Activated naive CD8-positive, alpha-beta T cell (primary cell): ENCODE results near the gene SRP68.

ENCODE experiments used
- H3K27ac Mint-ChIP-seq: one replicate; pipeline ENCODE4 v1.8.0; 2021; ENCODE audit warnings: mixed read lengths
- H3K27me3 Mint-ChIP-seq: one replicate; pipeline ENCODE4 v1.8.0; 2021; ENCODE audit warnings: mixed read lengths
- H3K36me3 Mint-ChIP-seq: one replicate; pipeline ENCODE4 v1.8.0; 2021; ENCODE audit warnings: mixed read lengths
- H3K4me1 Mint-ChIP-seq: one replicate; pipeline ENCODE4 v1.8.0; 2021; ENCODE audit warnings: low read depth, mixed read lengths
- H3K4me3 Mint-ChIP-seq: one replicate; pipeline ENCODE4 v1.8.0; 2021; ENCODE audit warnings: mild to moderate bottlenecking, mixed read lengths
- H3K9me3 Mint-ChIP-seq: one replicate; pipeline ENCODE4 v1.8.0; 2021; ENCODE audit warnings: low read depth, mixed read lengths

The SRP68 gene

GRCh38 chr17:76009447-76009846, 62.9 kb downstream of the SRP68 start:
- no peak overlapping the region for H3K4me3 Mint-ChIP-seq
- peaks cover 6% of the 10 kb centered on the region for H3K4me1 Mint-ChIP-seq
- H3K36me3 Mint-ChIP-seq: no peaks in the 10 kb centered on the region
- no peaks in the 10 kb centered on the region for H3K9me3 Mint-ChIP-seq
- H3K27ac Mint-ChIP-seq: no peak overlapping the region
- no peaks in the 10 kb centered on the region for H3K27me3 Mint-ChIP-seq

DNA sequence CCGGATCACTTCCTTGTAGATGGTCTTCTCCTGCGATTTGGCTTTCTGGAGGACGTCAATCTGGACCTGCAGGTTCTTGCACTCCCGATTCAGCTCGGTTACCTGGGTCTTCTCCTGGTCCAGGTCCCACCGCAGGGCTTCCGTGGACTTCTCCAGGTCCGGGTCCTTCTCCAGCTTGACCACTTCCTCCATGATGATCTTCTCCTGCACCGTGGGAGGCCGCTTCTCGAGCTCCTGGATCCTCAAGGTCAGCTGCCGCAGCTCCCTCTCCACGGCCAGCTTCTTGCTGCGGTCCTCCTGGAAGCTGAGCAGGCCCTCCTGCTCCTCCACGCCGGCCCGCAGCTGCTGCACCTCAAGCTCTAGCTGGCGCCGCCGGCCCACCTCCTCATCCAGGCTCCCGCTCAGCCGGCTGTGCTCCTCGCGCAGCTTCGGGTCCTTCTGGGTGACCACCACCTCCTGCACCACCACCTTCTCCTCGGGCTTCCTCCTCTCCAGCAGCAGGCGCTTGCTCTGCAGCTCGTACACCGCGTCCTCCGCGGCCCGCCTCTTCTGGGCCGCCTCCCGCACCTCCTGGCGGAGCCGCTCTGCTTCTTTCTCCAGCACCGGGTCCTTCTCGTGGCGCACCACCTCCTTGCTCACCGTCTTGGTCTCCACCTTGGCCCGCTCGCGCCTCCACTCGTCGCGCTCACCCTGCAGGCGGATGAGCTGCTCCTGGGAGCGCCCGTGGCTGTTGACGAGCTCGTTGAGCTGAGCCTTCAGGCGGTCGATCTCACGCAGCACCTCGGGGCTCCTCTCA, 63.5 kb downstream of the SRP68 start:
- Mint-ChIP-seq H3K4me1 (no peaks in the 10 kb centered on the region), H3K36me3 (no peaks in the 10 kb centered on the region), H3K9me3 (no peaks in the 10 kb centered on the region), H3K27me3 (no peaks in the 10 kb centered on the region), H3K27ac (no peak overlapping the region), H3K4me3 (no peak overlapping the region)

GRCh38 chr17:76008208-76008607, 64.1 kb downstream of the SRP68 start:
- Mint-ChIP-seq H3K9me3 (no peaks in the 10 kb centered on the region), H3K4me3 (no peak overlapping the region), H3K4me1 (no peaks in the 10 kb centered on the region), H3K27ac (no peak overlapping the region), H3K27me3 (no peaks in the 10 kb centered on the region), H3K36me3 (no peaks in the 10 kb centered on the region)

- Mint-ChIP-seq H3K4me1 (no peaks in the 10 kb centered on the region), H3K27ac (no peak overlapping the region), H3K9me3 (no peaks in the 10 kb centered on the region), H3K27me3 (no peaks in the 10 kb centered on the region), H3K4me3 (no peak overlapping the region), H3K36me3 (no peaks in the 10 kb centered on the region)
Measured at GRCh38 chr17:76007850-76008165, 64.5 kb downstream of the SRP68 start.

DNA sequence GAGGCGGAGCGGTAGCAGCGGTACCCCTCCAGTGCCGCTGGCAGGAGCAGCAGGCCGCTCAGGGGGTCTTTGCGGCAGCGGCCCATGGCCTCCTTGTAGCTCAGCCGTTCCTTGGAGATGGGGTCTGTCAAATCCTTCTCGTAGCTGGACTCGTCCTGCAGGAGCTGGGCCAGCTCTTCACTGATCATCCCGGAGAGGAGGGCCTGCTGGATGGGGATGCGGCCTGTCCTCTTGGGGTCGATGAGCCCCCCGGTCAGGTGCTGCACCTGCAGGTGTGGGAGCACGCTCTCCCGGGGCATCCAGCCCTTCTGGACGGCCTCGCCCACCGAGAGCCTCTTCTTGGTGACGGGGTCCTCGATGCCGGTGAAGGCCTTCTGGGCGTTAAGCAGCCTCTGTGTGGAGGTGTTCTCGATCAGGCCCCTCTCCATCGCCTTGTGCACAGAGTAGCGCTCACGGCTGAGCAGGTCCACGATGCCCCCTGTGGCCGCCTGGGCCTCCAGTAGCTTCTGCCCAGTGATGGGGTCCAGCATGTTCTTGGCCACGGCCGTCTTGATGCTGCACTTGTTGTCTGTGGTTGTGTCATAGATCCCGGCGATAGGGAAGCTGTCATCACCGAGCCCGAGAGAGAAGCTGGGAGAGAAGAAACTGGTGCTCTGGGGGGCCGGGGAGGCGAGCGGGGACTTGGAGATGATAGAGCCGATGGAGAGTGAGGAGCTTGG, 65.0 kb downstream of the SRP68 start:
- H3K4me1 Mint-ChIP-seq: no peaks in the 10 kb centered on the region
- no peaks in the 10 kb centered on the region for H3K36me3 Mint-ChIP-seq
- no peaks in the 10 kb centered on the region for H3K27me3 Mint-ChIP-seq
- no peaks in the 10 kb centered on the region for H3K9me3 Mint-ChIP-seq
- no peak overlapping the region for H3K27ac Mint-ChIP-seq
- no peak overlapping the region for H3K4me3 Mint-ChIP-seq

- no peaks in the 10 kb centered on the region for H3K27me3 Mint-ChIP-seq
- H3K4me3 Mint-ChIP-seq: no peak overlapping the region
- H3K4me1 Mint-ChIP-seq: no peaks in the 10 kb centered on the region
- H3K9me3 Mint-ChIP-seq: no peaks in the 10 kb centered on the region
- H3K27ac Mint-ChIP-seq: no peak overlapping the region
- H3K36me3 Mint-ChIP-seq: no peaks in the 10 kb centered on the region
Measured at GRCh38 chr17:76005263-76006149, 66.8 kb downstream of the SRP68 start.

- H3K4me1 Mint-ChIP-seq: no peaks in the 10 kb centered on the region
- H3K27me3 Mint-ChIP-seq: no peaks in the 10 kb centered on the region
- no peaks in the 10 kb centered on the region for H3K36me3 Mint-ChIP-seq
- H3K27ac Mint-ChIP-seq: no peak overlapping the region
- no peak overlapping the region for H3K4me3 Mint-ChIP-seq
- no peaks in the 10 kb centered on the region for H3K9me3 Mint-ChIP-seq
Measured at GRCh38 chr17:76004750-76005262, 67.5 kb downstream of the SRP68 start.

GRCh38 chr17:76003915-76004314, 68.4 kb downstream of the SRP68 start:
- no peak overlapping the region for H3K27ac Mint-ChIP-seq
- no peaks in the 10 kb centered on the region for H3K4me1 Mint-ChIP-seq
- H3K4me3 Mint-ChIP-seq: no peak overlapping the region
- no peaks in the 10 kb centered on the region for H3K36me3 Mint-ChIP-seq
- H3K27me3 Mint-ChIP-seq: no peaks in the 10 kb centered on the region
- no peaks in the 10 kb centered on the region for H3K9me3 Mint-ChIP-seq

DNA sequence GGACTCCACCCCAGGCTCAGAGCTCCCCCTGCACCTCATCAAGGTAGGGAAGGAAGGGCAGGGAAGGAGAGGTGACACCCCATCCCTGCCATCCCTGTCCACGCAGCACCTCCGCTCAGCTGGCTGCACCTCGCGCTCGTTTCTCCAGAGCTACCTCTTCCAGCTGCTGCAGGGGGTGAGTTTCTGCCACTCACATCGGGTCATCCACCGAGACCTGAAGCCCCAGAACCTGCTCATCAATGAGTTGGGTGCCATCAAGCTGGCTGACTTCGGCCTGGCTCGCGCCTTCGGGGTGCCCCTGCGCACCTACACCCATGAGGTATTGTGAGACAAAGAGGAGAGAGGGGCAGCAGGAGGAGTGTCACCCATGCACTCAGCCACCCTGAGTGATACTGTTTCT, 70.2 kb downstream of the SRP68 start:
- Mint-ChIP-seq H3K4me3 (no peak overlapping the region), H3K27ac (no peak overlapping the region), H3K9me3 (no peaks in the 10 kb centered on the region), H3K27me3 (no peaks in the 10 kb centered on the region), H3K4me1 (peaks cover 6% of the 10 kb centered on the region), H3K36me3 (no peaks in the 10 kb centered on the region)

DNA sequence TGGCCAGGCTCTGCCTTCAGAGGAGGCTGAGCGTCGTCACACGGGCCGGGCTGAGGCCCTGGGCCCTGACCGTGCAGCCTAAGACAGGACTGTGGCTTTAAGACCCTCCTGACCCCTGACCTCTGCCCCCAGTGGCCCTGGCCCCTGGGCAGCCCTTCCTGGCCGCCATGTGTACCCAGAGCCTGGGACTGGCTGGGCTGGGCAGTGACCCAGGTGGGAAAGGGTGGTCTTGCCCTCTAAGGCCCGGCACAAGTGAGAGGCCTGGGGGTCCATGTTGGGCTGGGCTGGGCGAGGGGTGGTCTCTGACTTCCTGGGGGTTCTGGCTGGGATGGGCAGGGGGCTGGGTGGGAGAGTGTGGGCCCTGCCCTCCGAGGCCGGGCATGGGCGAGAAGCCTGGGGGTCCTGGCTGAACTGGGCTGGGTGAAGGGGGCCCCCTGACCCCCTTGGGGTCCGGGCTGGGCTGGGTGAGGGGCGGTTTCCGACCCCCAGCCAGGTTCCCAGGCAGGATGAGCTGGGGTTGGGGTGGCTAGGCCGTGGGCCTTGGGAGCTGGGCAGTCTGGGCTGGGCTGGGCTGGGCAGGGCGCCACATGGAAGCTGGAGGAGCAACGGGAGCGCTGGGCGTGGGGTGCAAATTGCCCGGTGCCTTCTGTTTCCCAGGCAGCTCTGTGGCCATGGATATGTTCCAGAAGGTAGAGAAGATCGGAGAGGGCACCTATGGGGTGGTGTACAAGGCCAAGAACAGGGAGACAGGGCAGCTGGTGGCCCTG, 71.4 kb downstream of the SRP68 start, which contains the start of gene CDK3:
TSS of gene CDK3 (plus strand) at position 101 of the 767 bp plus-strand sequence. CDS start at position 672, 571 bp downstream.
- Mint-ChIP-seq H3K4me1 (peaks cover 13% of the 10 kb centered on the region), H3K4me3 (no peak within 1 kb of the TSS), H3K9me3 (no peaks in the 10 kb centered on the region), H3K27me3 (no peaks in the 10 kb centered on the region), H3K27ac (no peak within 1 kb of the TSS), H3K36me3 (no peaks in the 10 kb centered on the region)

DNA sequence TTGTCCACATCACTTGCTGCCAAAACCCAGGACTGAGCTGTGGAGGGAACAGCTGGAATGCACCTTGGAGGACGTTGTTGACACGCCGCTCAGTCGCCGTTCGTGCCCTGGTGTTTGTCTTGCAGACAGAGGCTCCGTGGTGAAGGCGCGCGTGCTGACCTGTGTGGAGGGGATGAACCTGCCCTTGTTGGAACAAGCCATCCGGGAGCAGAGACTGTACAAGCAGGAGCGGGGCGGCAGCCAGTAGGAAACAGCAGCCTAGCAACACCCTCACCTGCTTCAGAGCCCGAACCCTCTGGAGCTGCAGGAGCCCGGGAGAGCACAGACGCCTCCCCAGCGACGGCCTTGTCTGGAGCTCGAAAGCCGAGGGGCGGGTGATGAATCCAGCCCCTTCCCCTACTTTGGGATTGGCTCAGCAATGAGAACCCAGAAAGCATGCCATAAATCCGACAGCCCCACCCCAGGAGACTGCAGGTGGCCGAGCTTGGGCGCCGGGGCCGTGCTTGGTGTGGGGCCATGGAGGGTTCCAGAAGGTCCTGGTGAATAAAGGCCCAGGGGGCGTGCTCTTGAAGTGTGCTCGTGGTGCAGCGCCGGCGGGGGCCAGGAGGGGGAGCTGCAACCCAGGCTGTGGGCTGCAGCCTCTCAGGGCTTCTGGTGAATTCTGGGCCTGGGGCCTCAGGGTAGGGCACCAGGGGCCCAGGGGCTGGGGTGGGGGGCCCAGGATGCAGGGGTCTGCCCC, 72.1 kb downstream of the SRP68 start:
- Mint-ChIP-seq H3K36me3 (no peaks in the 10 kb centered on the region), H3K4me3 (no peak overlapping the region), H3K4me1 (peaks cover 13% of the 10 kb centered on the region), H3K27ac (no peak overlapping the region), H3K9me3 (no peaks in the 10 kb centered on the region), H3K27me3 (no peaks in the 10 kb centered on the region)

GRCh38 chr17:75998327-75998795, 74.0 kb downstream of the SRP68 start:
- no peaks in the 10 kb centered on the region for H3K9me3 Mint-ChIP-seq
- no peak overlapping the region for H3K27ac Mint-ChIP-seq
- no peaks in the 10 kb centered on the region for H3K27me3 Mint-ChIP-seq
- H3K4me3 Mint-ChIP-seq: no peak overlapping the region
- no peaks in the 10 kb centered on the region for H3K36me3 Mint-ChIP-seq
- H3K4me1 Mint-ChIP-seq: peaks cover 13% of the 10 kb centered on the region

GRCh38 chr17:75996665-75997590, 75.4 kb downstream of the SRP68 start:
- Mint-ChIP-seq H3K27ac (peak overlapping the region; percentile 81), H3K4me1 (peaks cover 13% of the 10 kb centered on the region), H3K9me3 (no peaks in the 10 kb centered on the region), H3K4me3 (peak overlapping the region; percentile 54), H3K36me3 (no peaks in the 10 kb centered on the region), H3K27me3 (no peaks in the 10 kb centered on the region)
